HUES6 (cell line): ENCODE measurements around the gene BTAF1.

ENCODE experiments used
- H3K27ac ChIP-seq: 2 replicates; pipeline ENCODE4 v1.7.0; 2013; ENCODE audit warnings: low read depth, mild to moderate bottlenecking, low read length, inconsistent platforms
- H3K27me3 ChIP-seq: 2 replicates; pipeline ENCODE4 v1.6.1; 2013; ENCODE audit warnings: low read length; ENCODE audit not compliant: control insufficient read depth, insufficient read depth
- H3K36me3 ChIP-seq: 2 replicates; pipeline ENCODE4 v1.6.1; 2013; ENCODE audit warnings: low read length; ENCODE audit not compliant: control insufficient read depth, insufficient read depth
- H3K4me1 ChIP-seq: 2 replicates; pipeline ENCODE4 v1.6.1; 2013; ENCODE audit warnings: low read length; ENCODE audit not compliant: control insufficient read depth, insufficient read depth
- H3K4me3 ChIP-seq: 2 replicates; pipeline ENCODE4 v1.5.1; 2013; ENCODE audit warnings: low read depth, low read length
- H3K9ac ChIP-seq: one replicate; pipeline ENCODE4 v1.6.1; 2013; ENCODE audit warnings: mild to moderate bottlenecking, low read length
- H3K9me3 ChIP-seq: 2 replicates; pipeline ENCODE4 v1.6.1; 2013; ENCODE audit warnings: low read depth, low read length; ENCODE audit not compliant: control insufficient read depth, insufficient read depth

Gene BTAF1

DNA sequence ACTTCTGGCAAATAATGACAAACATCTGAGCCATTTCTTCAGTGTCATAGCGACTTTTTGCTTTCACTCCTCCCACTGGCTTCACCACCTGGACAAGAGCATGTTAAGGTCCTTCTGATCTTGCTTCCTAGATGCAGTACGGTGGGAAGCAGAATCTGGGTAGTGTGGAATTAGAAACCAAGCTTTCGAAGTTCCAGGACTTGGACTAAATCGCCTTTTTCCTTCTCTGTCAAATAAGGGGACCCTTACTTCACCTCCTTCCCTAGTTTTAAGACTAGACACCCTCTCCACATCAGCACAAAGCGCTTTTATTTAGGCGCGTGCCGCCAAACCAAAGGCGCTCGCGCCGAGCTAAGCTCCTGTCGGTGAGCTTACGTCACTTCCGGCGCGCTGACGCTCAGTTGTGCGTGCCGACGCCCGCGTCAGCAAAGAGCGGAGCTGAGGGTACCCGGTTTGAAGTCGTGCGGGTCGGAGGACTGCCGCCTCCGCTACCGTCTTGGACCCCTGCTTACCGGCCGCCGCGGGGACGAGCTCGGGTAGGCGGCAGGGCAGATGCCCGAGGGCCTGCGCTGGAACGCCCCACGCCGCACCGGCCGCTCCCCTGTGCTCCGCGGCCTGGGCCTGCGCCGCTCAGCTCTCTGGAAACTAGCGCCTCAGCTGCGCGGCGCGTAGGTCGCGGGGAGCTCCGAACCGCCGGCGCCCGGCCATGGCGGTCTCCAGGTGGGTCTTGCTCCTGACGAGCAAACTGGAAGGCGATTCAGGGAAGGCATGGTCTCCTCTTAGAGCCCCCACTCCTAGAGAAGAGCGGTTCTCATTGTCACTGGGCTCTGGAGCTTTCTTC lies at the start of gene BTAF1:
Gene BTAF1, plus strand, starts transcription at position 400 of the 841 bp plus-strand sequence. Its CDS starts 307 bp downstream, at position 707.
- H3K4me1 ChIP-seq: peaks cover 6% of the 10 kb centered on the region; the same call in 1 of the 2 replicates
- no peaks in the 10 kb centered on the region for H3K27me3 ChIP-seq
- peak within 1 kb of the TSS; percentile 92 for H3K4me3 ChIP-seq
- peaks cover 4% of the 10 kb centered on the region; the same call in 1 of the 2 replicates for H3K9me3 ChIP-seq
- H3K36me3 ChIP-seq: peaks cover 6% of the 10 kb centered on the region; the same call in 1 of the 2 replicates
- peak within 1 kb of the TSS; percentile 84 for H3K27ac ChIP-seq
- peak within 1 kb of the TSS; percentile 92 for H3K9ac ChIP-seq

DNA sequence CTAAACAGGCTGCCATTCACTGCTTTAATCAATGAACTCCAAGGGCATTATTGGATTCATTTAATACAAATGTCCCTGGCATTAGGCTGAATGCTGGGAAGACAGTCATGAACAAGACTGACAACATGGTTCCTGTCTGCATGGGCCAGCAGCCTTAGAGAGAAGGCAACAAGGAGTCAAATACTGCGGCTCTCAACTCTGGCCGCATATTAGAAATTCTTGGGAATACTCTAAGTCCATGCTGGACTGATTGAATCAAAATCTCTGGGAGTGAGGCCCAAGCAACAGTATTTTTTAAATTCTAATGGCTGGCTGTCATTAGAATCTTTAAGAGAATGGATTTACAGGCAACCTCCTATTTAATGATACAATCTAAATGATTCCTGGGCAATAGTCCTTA lies 48.4 kb upstream of the BTAF1 start:
- H3K27me3 ChIP-seq: no peaks in the 10 kb centered on the region
- H3K9ac ChIP-seq: no peak overlapping the region
- no peak overlapping the region for H3K4me3 ChIP-seq
- H3K36me3 ChIP-seq: no peaks in the 10 kb centered on the region
- H3K27ac ChIP-seq: no peak overlapping the region
- peaks cover 11% of the 10 kb centered on the region for H3K4me1 ChIP-seq
- no peaks in the 10 kb centered on the region for H3K9me3 ChIP-seq

DNA sequence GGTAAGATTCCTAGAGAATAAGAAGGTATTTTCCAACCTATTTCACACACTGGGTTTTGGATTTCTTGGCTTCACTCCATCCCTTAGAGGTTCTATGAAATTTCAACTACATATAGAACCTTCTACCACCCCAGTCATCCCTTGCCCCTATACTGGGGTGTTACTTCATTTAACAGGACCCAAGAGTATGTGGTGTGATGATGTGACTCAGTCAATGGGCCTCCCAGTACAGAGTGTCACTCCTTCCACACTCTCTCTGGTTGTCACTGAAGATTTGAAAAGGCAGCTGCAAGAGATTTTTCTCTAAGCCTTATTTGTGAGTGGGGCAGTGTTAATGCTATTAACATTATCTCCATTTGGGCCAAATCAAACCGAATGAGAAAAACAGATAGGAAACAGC lies 47.8 kb upstream of the BTAF1 start:
- Histone ChIP-seq H3K9ac (no peak overlapping the region), H3K27ac (no peak overlapping the region), H3K9me3 (no peaks in the 10 kb centered on the region), H3K4me3 (no peak overlapping the region), H3K36me3 (no peaks in the 10 kb centered on the region), H3K4me1 (peaks cover 16% of the 10 kb centered on the region), H3K27me3 (no peaks in the 10 kb centered on the region)

DNA sequence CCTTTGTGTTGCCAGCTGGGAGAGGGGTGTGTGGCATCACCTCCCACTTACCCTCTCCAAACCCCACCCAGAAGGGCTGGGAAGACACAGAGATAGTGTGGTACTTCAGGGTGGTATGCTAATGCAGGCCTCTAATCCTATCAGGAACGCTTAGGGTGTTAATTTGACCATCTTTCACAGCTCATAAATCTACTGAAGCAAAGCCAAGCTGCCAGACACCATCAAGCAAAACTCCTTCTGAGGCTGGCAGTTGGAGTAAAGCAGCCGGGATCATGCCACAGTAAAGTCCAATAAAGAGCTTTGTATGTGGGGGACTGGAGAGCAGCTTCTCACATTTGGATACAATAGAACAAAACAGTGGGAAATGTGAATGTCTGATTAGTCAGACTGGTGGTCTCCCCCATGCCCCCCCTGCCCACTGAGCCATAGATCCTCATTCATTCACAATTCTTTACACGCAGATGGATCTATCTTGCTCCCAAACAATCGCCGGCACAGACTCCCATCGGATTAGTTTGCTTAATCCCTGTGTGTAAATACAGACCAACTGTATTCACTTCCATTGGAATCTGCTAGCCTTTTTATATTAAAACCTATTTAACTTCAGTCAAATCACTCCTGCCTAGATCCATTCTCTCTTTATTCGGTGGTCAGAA lies 43.9 kb upstream of the BTAF1 start:
- Histone ChIP-seq H3K36me3 (no peaks in the 10 kb centered on the region), H3K9ac (no peak overlapping the region), H3K27ac (no peak overlapping the region), H3K4me1 (peaks cover 32% of the 10 kb centered on the region), H3K4me3 (no peak overlapping the region), H3K9me3 (peaks cover 2% of the 10 kb centered on the region; the same call in 1 of the 2 replicates), H3K27me3 (no peaks in the 10 kb centered on the region)

DNA sequence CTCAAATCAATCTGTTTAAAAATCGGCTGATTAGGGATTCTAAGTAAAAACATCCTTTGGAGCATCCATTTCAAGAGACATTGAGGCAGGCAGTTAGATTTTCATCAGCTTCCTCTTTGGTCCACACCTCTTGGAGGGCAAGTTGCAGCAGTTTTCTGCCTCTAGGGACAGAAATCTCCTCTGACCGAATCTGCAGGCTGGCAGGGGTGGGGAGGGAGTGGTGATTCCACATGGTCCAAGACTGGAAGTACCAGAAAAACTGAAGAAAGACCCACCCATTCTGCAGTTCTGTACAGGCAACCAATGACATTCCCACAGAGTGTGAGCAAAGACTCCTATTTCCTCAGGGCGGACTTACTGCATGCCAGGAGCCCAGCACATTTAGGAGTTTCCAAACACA lies 43.3 kb upstream of the BTAF1 start:
- Histone ChIP-seq H3K9ac (no peak overlapping the region), H3K4me1 (peaks cover 39% of the 10 kb centered on the region), H3K27ac (no peak overlapping the region), H3K4me3 (no peak overlapping the region), H3K9me3 (peaks cover 2% of the 10 kb centered on the region; the same call in 1 of the 2 replicates), H3K27me3 (no peaks in the 10 kb centered on the region), H3K36me3 (no peaks in the 10 kb centered on the region)

DNA sequence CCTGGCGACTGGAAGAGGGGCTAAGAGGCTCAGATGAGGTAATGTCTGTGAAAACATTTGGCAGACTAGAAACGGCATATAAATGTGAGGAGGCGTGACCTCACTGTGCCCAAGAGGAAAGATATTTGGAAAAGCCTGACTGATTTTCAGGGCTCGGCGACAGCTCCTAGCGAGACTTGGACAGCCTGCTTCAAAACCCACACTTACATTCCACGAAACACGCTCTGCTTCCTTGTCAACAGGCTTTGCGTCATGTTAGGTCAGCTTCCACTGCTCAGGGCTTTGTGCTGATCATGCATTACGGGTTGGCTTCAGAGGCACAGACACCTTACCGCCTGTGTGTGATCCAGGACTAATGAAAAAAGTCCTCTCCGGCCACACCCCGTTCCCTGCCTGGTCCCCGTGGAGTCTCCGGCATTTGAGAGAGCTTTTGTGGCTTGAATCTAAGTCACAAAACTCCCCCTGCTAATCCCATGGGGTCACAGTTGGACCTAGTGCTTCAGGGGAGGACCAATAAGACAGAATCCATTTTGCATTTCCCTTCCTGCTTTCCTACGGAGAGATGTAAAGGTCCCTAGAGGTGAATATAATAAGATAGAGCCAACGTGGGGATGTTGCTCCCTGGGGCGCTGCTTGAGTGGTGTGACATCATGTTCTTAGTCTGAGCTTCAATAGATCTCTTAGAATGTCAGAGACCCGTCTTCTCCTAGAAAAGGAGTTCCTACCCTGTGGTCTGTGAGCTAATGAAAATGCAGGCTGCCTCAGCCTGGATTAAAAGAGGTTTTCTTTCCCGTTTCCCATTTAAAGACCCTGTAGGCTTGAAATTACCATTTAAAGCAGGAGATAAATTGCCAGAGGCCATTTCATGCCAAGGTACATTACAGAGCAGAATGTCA lies 39.8 kb upstream of the BTAF1 start:
- H3K9ac ChIP-seq: peak overlapping the region; percentile 69
- H3K4me3 ChIP-seq: peak overlapping the region; percentile 40
- H3K4me1 ChIP-seq: peaks cover 58% of the 10 kb centered on the region
- no peaks in the 10 kb centered on the region for H3K27me3 ChIP-seq
- H3K36me3 ChIP-seq: no peaks in the 10 kb centered on the region
- peak overlapping the region; percentile 13; the same call in 1 of the 2 replicates for H3K27ac ChIP-seq
- H3K9me3 ChIP-seq: peaks cover 2% of the 10 kb centered on the region; the same call in 1 of the 2 replicates

DNA sequence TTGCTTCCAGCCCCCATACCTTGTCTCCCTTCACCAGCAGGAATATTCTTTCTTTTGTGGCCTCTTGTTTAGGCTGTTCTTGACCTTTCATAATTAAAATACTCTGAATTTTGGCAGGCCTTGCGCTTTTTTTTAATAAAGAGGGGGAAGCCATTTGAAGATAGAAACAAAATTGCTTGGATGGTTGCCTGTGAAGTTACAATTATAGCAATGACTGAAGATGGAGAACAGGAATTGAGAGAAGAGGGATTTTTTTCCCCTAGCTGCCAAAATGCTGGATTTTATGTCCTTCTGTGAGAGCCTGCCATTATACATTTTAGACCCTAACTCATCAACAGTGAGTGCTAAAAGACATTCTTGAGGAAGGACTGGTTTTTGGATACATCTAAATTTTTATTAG lies 39.0 kb upstream of the BTAF1 start:
- Histone ChIP-seq H3K4me1 (peaks cover 55% of the 10 kb centered on the region), H3K27ac (peak overlapping the region; percentile 13; the same call in 1 of the 2 replicates), H3K4me3 (no peak overlapping the region; the same call in 1 of the 2 replicates), H3K9ac (peak overlapping the region; percentile 3), H3K9me3 (peaks cover 2% of the 10 kb centered on the region; the same call in 1 of the 2 replicates), H3K36me3 (no peaks in the 10 kb centered on the region), H3K27me3 (no peaks in the 10 kb centered on the region)

DNA sequence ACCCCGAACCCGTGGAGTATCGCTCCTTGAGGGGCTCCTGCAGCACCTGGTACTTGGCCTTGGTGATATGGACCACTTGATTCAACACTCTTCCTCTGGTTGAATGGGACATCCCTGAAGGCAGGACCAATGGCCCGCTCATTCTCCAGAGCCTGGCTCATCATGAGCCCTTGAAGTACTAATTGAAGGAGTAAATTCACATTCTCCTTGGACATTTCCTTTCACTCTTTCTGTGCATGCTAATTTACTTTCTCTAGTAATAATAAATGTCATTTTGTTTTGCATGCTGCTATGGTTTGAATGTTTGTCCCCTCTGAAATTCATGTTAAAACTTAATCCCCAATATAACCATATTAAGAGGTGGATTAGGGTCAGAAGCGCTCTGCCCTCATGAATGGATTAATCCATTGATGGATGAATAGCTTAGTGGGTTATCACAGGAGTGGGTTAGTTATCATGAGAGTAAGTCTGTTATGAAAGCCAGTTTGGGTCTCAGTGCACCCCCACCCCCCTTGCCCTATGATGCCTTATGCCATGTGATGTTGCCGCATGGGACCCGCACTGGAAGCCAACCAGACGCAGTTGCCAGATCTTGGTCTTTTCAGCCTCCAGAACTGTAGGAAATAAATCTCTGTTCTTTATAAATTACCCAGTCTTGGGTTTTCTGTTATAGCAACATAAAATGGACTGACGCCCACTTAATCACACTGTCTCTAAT lies 38.0 kb upstream of the BTAF1 start:
- H3K36me3 ChIP-seq: no peaks in the 10 kb centered on the region
- H3K4me3 ChIP-seq: 0 out of 2 replicates have a peak overlapping the region, but pooled peaks have one; percentile 18
- no peak overlapping the region for H3K27ac ChIP-seq
- peaks cover 49% of the 10 kb centered on the region for H3K4me1 ChIP-seq
- H3K9ac ChIP-seq: no peak overlapping the region
- H3K27me3 ChIP-seq: no peaks in the 10 kb centered on the region
- H3K9me3 ChIP-seq: peaks cover 2% of the 10 kb centered on the region; the same call in 1 of the 2 replicates

DNA sequence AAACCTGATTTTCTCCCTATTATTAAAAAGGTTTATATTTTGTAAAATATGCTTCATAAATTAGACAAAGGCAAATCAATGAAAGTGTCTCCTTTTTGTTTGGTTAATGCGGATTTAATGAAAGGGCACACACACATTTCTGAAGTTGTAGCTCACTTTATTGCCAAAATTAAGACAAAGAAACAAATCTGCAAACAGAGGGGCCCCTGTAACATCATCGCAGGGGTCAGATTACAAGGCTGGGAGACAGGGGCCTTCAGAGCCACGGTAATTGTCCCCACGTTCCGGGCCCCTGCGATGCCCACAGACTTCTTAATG lies 36.7 kb upstream of the BTAF1 start:
- H3K27ac ChIP-seq: peak overlapping the region; percentile 84
- no peaks in the 10 kb centered on the region for H3K27me3 ChIP-seq
- peaks cover 48% of the 10 kb centered on the region for H3K4me1 ChIP-seq
- peak overlapping the region; percentile 58 for H3K4me3 ChIP-seq
- H3K36me3 ChIP-seq: no peaks in the 10 kb centered on the region
- H3K9me3 ChIP-seq: no peaks in the 10 kb centered on the region
- peak overlapping the region; percentile 62 for H3K9ac ChIP-seq
